DND-41 (cell line): Measurements from ENCODE around the gene MALRD1.

Experiments
- EZH2 ChIP-seq: IDR thresholded peaks from 3 replicates; pipeline ENCODE4 v1.6.1; 2012; ENCODE audit warnings: borderline replicate concordance, low read depth, mild to moderate bottlenecking, moderate library complexity, low read length, inconsistent platforms; ENCODE audit not compliant: severe bottlenecking
- TF ChIP-seq, protein P1 (sequence below): IDR thresholded peaks from 2 replicates; pipeline ENCODE4 v1.5.1; 2012; ENCODE audit warnings: borderline replicate concordance, low read length, moderate library complexity, mild to moderate bottlenecking; ENCODE audit not compliant: poor library complexity, severe bottlenecking; ENCODE audit errors: extremely low read depth

DNA sequence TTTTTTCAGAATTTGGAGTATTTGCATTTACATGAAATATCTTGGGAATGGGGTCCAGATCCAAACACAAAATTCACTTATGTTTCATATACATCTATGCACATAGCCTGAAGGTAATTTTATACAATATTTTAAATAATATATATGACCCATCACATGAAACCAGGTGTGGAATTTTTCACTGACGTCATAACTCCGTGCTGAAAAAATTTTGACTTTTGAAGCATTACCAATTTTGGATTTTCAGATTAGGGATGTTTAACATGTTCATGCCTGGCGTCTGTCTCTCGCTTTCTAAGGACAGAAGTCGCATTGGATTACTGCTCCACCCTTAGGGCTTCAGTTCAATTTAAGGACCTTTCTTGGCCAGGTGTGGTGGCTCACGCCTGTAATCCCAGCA is 418.1 kb downstream of the MALRD1 start:
- TF ChIP-seq, protein P1, sequence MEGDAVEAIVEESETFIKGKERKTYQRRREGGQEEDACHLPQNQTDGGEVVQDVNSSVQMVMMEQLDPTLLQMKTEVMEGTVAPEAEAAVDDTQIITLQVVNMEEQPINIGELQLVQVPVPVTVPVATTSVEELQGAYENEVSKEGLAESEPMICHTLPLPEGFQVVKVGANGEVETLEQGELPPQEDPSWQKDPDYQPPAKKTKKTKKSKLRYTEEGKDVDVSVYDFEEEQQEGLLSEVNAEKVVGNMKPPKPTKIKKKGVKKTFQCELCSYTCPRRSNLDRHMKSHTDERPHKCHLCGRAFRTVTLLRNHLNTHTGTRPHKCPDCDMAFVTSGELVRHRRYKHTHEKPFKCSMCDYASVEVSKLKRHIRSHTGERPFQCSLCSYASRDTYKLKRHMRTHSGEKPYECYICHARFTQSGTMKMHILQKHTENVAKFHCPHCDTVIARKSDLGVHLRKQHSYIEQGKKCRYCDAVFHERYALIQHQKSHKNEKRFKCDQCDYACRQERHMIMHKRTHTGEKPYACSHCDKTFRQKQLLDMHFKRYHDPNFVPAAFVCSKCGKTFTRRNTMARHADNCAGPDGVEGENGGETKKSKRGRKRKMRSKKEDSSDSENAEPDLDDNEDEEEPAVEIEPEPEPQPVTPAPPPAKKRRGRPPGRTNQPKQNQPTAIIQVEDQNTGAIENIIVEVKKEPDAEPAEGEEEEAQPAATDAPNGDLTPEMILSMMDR, result no peak
- no peak for TF ChIP-seq EZH2
